ENCODE measurements around the gene APBA2.

The APBA2 gene

GRCh38 chr15:29034593-29035335, 149.0 kb downstream of the APBA2 start:
- no peak for TF ChIP-seq CTCF (IDR thresholded peaks at IDR 0.05; ENCODE audit: unreplicated experiment in 3 of 3)
- H3K36me3 Mint-ChIP-seq (ENCODE audit: low read depth): peaks cover 11% of the 10 kb centered on the region
- H3K4me3 Mint-ChIP-seq: no peak overlapping the region

GRCh38 chr15:29035336-29036285, 149.8 kb downstream of the APBA2 start:
- H3K27ac Mint-ChIP-seq: no peak overlapping the region
- peaks cover 3% of the 10 kb centered on the region for H3K9me3 Mint-ChIP-seq
- H3K4me1 Mint-ChIP-seq: peaks cover 8% of the 10 kb centered on the region
- TF ChIP-seq CTCF (IDR thresholded peaks at IDR 0.05; ENCODE audit: unreplicated experiment in 3 of 3): no peak
- peaks cover 3% of the 10 kb centered on the region for H3K27me3 Mint-ChIP-seq (ENCODE audit: low read depth)
- H3K36me3 Mint-ChIP-seq (ENCODE audit: low read depth): peaks cover 8% of the 10 kb centered on the region
- no peak overlapping the region for H3K4me3 Mint-ChIP-seq

More at GRCh38 chr15:29034593-29035335, 149.0 kb downstream of the APBA2 start:
- Mint-ChIP-seq H3K27me3 (ENCODE audit: low read depth) (peaks cover 3% of the 10 kb centered on the region), H3K4me1 (no peaks in the 10 kb centered on the region), H3K9me3 (peaks cover 3% of the 10 kb centered on the region), H3K27ac (no peak overlapping the region)

- Mint-ChIP-seq H3K27me3 (ENCODE audit: low read depth) (peaks cover 3% of the 10 kb centered on the region), H3K4me1 (peaks cover 9% of the 10 kb centered on the region), H3K4me3 (no peak overlapping the region), H3K27ac (no peak overlapping the region), H3K9me3 (peaks cover 3% of the 10 kb centered on the region), H3K36me3 (ENCODE audit: low read depth) (no peaks in the 10 kb centered on the region)
- no peak for TF ChIP-seq CTCF (IDR thresholded peaks at IDR 0.05; ENCODE audit: unreplicated experiment in 3 of 3)
Measured at GRCh38 chr15:29037997-29038705, 152.4 kb downstream of the APBA2 start.

DNA sequence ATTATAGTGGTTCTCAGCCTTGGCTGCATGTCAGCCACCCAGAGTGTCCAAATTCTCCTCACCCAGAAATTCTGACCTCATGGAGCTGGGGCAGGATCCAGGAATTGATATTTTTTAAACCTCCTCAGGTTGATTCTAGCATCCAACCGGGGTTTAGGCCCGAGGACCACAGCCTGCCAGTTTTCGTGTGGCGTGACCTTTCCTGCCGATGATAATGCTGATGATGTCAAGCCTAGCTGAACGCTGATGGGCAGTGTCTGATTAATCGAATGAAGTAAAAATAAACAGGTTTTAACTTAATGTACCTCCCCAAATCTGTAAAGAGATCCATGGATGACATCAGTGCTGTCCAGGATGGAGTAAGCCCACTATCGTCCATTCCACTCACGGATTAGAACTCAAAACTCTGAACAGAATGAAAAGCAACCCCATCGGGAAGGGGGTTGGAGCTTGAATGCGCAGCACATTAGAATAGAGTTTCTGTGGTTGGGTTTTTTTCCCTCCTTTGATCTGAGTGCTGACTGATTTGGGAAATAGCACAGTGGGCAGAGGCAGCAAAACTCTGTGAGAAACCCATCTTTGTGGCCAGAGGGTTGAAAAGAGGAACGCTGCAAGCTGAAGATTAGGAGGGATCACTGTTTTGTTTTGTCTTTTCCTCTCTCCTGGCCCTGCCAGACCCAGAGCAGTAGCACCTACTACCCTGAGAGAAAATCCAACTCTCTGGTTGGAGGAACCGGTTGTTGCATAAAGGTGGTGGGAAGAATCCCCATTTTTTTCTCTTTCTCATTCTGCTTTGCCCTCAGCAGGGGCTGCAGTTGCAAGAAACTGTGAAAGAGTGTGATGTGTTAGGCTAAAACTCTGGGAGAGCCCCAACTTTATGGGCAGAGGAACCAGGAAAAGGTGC, 153.9 kb downstream of the APBA2 start:
- H3K27ac Mint-ChIP-seq: no peak overlapping the region
- H3K4me3 Mint-ChIP-seq: no peak overlapping the region

More for the DNA sequence above, 153.9 kb downstream of the APBA2 start:
- H3K9me3 Mint-ChIP-seq: no peaks in the 10 kb centered on the region
- no peak for TF ChIP-seq CTCF (IDR thresholded peaks at IDR 0.05; ENCODE audit: unreplicated experiment in 3 of 3)
- peaks cover 3% of the 10 kb centered on the region for H3K27me3 Mint-ChIP-seq (ENCODE audit: low read depth)
- no peaks in the 10 kb centered on the region for H3K36me3 Mint-ChIP-seq (ENCODE audit: low read depth)
- H3K4me1 Mint-ChIP-seq: peaks cover 9% of the 10 kb centered on the region
